GM23338 (cell line): Measurements from ENCODE around the gene CHAC1. TPM values are rescaled to one million over a fixed set of nuclear protein-coding genes. Genes with fewer than 3 reads are reported as not detected.
A peak's percentile ranks its signal among the peaks of the same experiment; 100 is the strongest.

Experiments used
- ATAC-seq: fragments of 200-7000 bp; cut with Tn5 transposase; 3 replicates; pipeline ENCODE4 v1.9.1; 2020
- DNase-seq: peaks from one replicate; pipeline ENCODE4 v3.0.0-alpha.2; 2015; ENCODE audit warnings: low spot score
- H2AFZ ChIP-seq: fragments of 200-600 bp; sonication (generic); 2 replicates; pipeline ENCODE4 v1.8.0; 2016; ENCODE audit warnings: antibody characterized with exemption, mild to moderate bottlenecking, moderate library complexity
- H3F3A ChIP-seq: fragments of 200-600 bp; sonication (generic); replicated peaks from 2 replicates; pipeline ENCODE4 v1.8.0; 2017; ENCODE audit warnings: antibody characterized with exemption, mixed run types, low read depth
- H3K27ac ChIP-seq: fragments of 200-600 bp; sonication (generic); 2 replicates; pipeline ENCODE4 v1.6.1; 2016; ENCODE audit warnings: low read depth
- H3K27me3 ChIP-seq: fragments of 200-600 bp; sonication (generic); 2 replicates; pipeline ENCODE4 v1.8.0; 2016; ENCODE audit warnings: mild to moderate bottlenecking, mixed run types, moderate library complexity; ENCODE audit not compliant: insufficient read depth
- H3K36me3 ChIP-seq: fragments of 200-600 bp; sonication (generic); 2 replicates; pipeline ENCODE4 v1.8.0; 2016; ENCODE audit warnings: mild to moderate bottlenecking; ENCODE audit not compliant: insufficient read depth
- H3K4me1 ChIP-seq: fragments of 200-600 bp; sonication (generic); 2 replicates; pipeline ENCODE4 v1.8.0; 2016; ENCODE audit warnings: mild to moderate bottlenecking, moderate library complexity; ENCODE audit not compliant: insufficient read depth
- H3K4me2 ChIP-seq: fragments of 200-600 bp; sonication (generic); 2 replicates; pipeline ENCODE4 v1.7.1; 2017; ENCODE audit warnings: mixed run types
- H3K4me3 ChIP-seq: fragments of 200-600 bp; sonication (generic); 2 replicates; pipeline ENCODE4 v1.6.1; 2016; ENCODE audit warnings: mixed run types
- H3K79me2 ChIP-seq: fragments of 200-600 bp; sonication (generic); replicated peaks from 2 replicates; pipeline ENCODE4 v1.8.0; 2017; ENCODE audit warnings: mild to moderate bottlenecking; ENCODE audit not compliant: insufficient read depth
- H3K9me2 ChIP-seq: fragments of 200-600 bp; sonication (generic); 2 replicates; pipeline ENCODE4 v1.8.0; 2017; ENCODE audit not compliant: insufficient read depth
- H4K20me1 ChIP-seq: fragments of 200-600 bp; sonication (generic); replicated peaks from 2 replicates; pipeline ENCODE4 v1.8.0; 2017; ENCODE audit warnings: mild to moderate bottlenecking; ENCODE audit not compliant: insufficient read depth
- H3K27ac Mint-ChIP-seq: 2 replicates; pipeline ENCODE4 v1.8.0; 2020; ENCODE audit warnings: inconsistent platforms, mild to moderate bottlenecking, moderate library complexity, mixed read lengths
- H3K27me3 Mint-ChIP-seq: 3 replicates; pipeline ENCODE4 v1.8.0; 2022; ENCODE audit warnings: low read depth, mild to moderate bottlenecking, moderate library complexity, mixed read lengths, inconsistent platforms; ENCODE audit not compliant: insufficient read depth, poor library complexity
- H3K36me3 Mint-ChIP-seq: 3 replicates; pipeline ENCODE4 v1.8.0; 2021; ENCODE audit warnings: low read depth, mild to moderate bottlenecking, inconsistent platforms, moderate library complexity, mixed read lengths
- H3K4me1 Mint-ChIP-seq: 3 replicates; pipeline ENCODE4 v1.8.0; 2020; ENCODE audit warnings: mild to moderate bottlenecking, inconsistent platforms, mixed read lengths
- H3K4me3 Mint-ChIP-seq: 3 replicates; pipeline ENCODE4 v1.8.0; 2021; ENCODE audit warnings: moderate library complexity, mild to moderate bottlenecking, inconsistent platforms, mixed read lengths
- H3K9me3 Mint-ChIP-seq: 3 replicates; pipeline ENCODE4 v1.8.0; 2020; ENCODE audit warnings: moderate library complexity, mild to moderate bottlenecking, inconsistent platforms, mixed read lengths
- CREB1 ChIP-seq: fragments of 250-450 bp; sonication (Bioruptor Pico); IDR thresholded peaks from 2 replicates; pipeline ENCODE4 v1.5.0; 2020; ENCODE audit warnings: low read depth, mild to moderate bottlenecking, moderate library complexity
- CTCF ChIP-seq, 2 experiments: fragments of 200-600 bp in 1 of 2; sonication (generic) in 1 of 2; conservative IDR thresholded peaks; 2 replicates each; pipeline versions ENCODE4 v1.5.1 to v1.6.1; 2016 to 2017; ENCODE audit warnings: antibody characterized with exemption in 2 of 2, low read depth in 2 of 2, mild to moderate bottlenecking in 2 of 2, moderate library complexity in 1 of 2
- EZH2 ChIP-seq: fragments of 200-600 bp; sonication (generic); IDR thresholded peaks from one replicate; pipeline ENCODE4 v1.8.0; 2017; ENCODE audit warnings: antibody characterized with exemption, mild to moderate bottlenecking, low read depth; ENCODE audit not compliant: unreplicated experiment
- EZH2phosphoT487 ChIP-seq: fragments of 200-600 bp; sonication (generic); IDR thresholded peaks from one replicate; pipeline ENCODE4 v1.8.1; 2018; ENCODE audit warnings: antibody characterized with exemption; ENCODE audit not compliant: unreplicated experiment
- JUNB ChIP-seq: IDR thresholded peaks from one replicate; pipeline ENCODE4 v1.6.1; 2016; ENCODE audit warnings: antibody characterized with exemption; ENCODE audit not compliant: unreplicated experiment
- NANOG ChIP-seq: IDR thresholded peaks from 2 replicates; pipeline ENCODE4 v1.6.1; 2016; ENCODE audit warnings: antibody characterized with exemption, borderline replicate concordance
- POLR2AphosphoS5 ChIP-seq: IDR thresholded peaks from 2 replicates; pipeline ENCODE4 v1.6.1; 2016; ENCODE audit warnings: antibody characterized with exemption, low read depth
- STAT1 ChIP-seq: IDR thresholded peaks from one replicate; pipeline ENCODE4 v1.6.1; 2016; ENCODE audit warnings: antibody characterized with exemption; ENCODE audit not compliant: unreplicated experiment
- ZNF114 ChIP-seq: fragments of 250-450 bp; sonication (Bioruptor Pico); IDR thresholded peaks from 2 replicates; pipeline ENCODE4 v1.5.0; 2020; ENCODE audit warnings: mild to moderate bottlenecking, moderate library complexity
- ZNF331 ChIP-seq: fragments of 250-450 bp; sonication (Bioruptor Pico); IDR thresholded peaks from 2 replicates; pipeline ENCODE4 v1.5.0; 2020; ENCODE audit warnings: low read depth, mild to moderate bottlenecking, moderate library complexity
- polyA plus RNA-seq: library from polyadenylated mRNA; unstranded; fragments of >200 nt; fragmentation: Nextera tagmentation; extraction: Ambion mirVana; gene quantifications from 2 replicates; pipeline ENCODE4 v1.2.1, GENCODE V29; 2016
- total RNA-seq: library from RNA; depleted of rRNA; stranded (reverse); fragments of >200 nt; shearing (Covaris generic); gene quantifications from 2 replicates; pipeline ENCODE4 v1.2.3, GENCODE V29; 2014
- TF ChIP-seq, protein P1 (sequence below): IDR thresholded peaks from 2 replicates; pipeline ENCODE4 v1.6.1; 2016; ENCODE audit warnings: antibody characterized with exemption
- TF ChIP-seq, protein P2 (sequence below): fragments of 250-450 bp; sonication (Bioruptor Pico); IDR thresholded peaks from 2 replicates; pipeline ENCODE4 v1.5.0; 2020; ENCODE audit warnings: mild to moderate bottlenecking, moderate library complexity

CHAC1 gene
- total and polyA plus RNA-seq, 2 experiments from 2014 or later = 73.0 to 124 TPM

GRCh38 chr15:40925863-40926658, 27.2 kb upstream of the CHAC1 start:
- Histone ChIP-seq H2AFZ (peak overlapping the region; percentile 93), H3K9me2 (no peaks in the 10 kb centered on the region), H3K27ac (no peak overlapping the region), H3K4me3 (peak overlapping the region; percentile 88), H4K20me1 (peaks cover 7% of the 10 kb centered on the region; the same call in 1 of the 2 replicates), H3K27me3 (peaks cover 100% of the 10 kb centered on the region), H3K4me2 (peak overlapping the region; percentile 99), H3K36me3 (no peaks in the 10 kb centered on the region), H3K79me2 (no peaks in the 10 kb centered on the region), H3K4me1 (peaks cover 22% of the 10 kb centered on the region), H3F3A (peaks cover 14% of the 10 kb centered on the region)
- peaks cover 28% of the 10 kb centered on the region for H3K4me1 Mint-ChIP-seq
- TF ChIP-seq EZH2phosphoT487 (peak; percentile 43), ZNF114 (CRISPR knock-in tag) (no peak), STAT1 (no peak), JUNB (no peak), CTCF (conservative IDR thresholded peaks at IDR 0.05; ENCODE audit: low read depth in 2 of 2) (0 out of 4 replicates have a peak, but pooled peaks of 1 of the 2 experiments have one; percentile 0), POLR2AphosphoS5 (no peak), ZNF331 (CRISPR knock-in tag) (no peak), EZH2 (peak; percentile 89), CREB1 (no peak), NANOG (no peak)
- TF ChIP-seq, protein P1, sequence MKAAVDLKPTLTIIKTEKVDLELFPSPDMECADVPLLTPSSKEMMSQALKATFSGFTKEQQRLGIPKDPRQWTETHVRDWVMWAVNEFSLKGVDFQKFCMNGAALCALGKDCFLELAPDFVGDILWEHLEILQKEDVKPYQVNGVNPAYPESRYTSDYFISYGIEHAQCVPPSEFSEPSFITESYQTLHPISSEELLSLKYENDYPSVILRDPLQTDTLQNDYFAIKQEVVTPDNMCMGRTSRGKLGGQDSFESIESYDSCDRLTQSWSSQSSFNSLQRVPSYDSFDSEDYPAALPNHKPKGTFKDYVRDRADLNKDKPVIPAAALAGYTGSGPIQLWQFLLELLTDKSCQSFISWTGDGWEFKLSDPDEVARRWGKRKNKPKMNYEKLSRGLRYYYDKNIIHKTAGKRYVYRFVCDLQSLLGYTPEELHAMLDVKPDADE = no peak
- TF ChIP-seq, protein P2, sequence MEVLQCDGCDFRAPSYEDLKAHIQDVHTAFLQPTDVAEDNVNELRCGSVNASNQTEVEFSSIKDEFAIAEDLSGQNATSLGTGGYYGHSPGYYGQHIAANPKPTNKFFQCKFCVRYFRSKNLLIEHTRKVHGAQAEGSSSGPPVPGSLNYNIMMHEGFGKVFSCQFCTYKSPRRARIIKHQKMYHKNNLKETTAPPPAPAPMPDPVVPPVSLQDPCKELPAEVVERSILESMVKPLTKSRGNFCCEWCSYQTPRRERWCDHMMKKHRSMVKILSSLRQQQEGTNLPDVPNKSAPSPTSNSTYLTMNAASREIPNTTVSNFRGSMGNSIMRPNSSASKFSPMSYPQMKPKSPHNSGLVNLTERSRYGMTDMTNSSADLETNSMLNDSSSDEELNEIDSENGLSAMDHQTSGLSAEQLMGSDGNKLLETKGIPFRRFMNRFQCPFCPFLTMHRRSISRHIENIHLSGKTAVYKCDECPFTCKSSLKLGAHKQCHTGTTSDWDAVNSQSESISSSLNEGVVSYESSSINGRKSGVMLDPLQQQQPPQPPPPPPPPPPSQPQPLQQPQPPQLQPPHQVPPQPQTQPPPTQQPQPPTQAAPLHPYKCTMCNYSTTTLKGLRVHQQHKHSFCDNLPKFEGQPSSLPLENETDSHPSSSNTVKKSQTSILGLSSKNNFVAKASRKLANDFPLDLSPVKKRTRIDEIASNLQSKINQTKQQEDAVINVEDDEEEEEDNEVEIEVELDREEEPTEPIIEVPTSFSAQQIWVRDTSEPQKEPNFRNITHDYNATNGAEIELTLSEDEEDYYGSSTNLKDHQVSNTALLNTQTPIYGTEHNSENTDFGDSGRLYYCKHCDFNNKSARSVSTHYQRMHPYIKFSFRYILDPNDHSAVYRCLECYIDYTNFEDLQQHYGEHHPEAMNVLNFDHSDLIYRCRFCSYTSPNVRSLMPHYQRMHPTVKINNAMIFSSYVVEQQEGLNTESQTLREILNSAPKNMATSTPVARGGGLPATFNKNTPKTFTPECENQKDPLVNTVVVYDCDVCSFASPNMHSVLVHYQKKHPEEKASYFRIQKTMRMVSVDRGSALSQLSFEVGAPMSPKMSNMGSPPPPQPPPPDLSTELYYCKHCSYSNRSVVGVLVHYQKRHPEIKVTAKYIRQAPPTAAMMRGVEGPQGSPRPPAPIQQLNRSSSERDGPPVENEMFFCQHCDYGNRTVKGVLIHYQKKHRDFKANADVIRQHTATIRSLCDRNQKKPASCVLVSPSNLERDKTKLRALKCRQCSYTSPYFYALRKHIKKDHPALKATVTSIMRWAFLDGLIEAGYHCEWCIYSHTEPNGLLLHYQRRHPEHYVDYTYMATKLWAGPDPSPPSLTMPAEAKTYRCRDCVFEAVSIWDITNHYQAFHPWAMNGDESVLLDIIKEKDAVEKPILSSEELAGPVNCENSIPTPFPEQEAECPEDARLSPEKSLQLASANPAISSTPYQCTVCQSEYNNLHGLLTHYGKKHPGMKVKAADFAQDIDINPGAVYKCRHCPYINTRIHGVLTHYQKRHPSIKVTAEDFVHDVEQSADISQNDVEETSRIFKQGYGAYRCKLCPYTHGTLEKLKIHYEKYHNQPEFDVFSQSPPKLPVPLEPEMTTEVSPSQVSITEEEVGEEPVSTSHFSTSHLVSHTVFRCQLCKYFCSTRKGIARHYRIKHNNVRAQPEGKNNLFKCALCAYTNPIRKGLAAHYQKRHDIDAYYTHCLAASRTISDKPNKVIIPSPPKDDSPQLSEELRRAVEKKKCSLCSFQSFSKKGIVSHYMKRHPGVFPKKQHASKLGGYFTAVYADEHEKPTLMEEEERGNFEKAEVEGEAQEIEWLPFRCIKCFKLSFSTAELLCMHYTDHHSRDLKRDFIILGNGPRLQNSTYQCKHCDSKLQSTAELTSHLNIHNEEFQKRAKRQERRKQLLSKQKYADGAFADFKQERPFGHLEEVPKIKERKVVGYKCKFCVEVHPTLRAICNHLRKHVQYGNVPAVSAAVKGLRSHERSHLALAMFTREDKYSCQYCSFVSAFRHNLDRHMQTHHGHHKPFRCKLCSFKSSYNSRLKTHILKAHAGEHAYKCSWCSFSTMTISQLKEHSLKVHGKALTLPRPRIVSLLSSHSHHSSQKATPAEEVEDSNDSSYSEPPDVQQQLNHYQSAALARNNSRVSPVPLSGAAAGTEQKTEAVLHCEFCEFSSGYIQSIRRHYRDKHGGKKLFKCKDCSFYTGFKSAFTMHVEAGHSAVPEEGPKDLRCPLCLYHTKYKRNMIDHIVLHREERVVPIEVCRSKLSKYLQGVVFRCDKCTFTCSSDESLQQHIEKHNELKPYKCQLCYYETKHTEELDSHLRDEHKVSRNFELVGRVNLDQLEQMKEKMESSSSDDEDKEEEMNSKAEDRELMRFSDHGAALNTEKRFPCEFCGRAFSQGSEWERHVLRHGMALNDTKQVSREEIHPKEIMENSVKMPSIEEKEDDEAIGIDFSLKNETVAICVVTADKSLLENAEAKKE (CRISPR knock-in tag) = no peak
- peak overlapping the region; percentile 67 for H3K4me3 Mint-ChIP-seq
- no peak overlapping the region for H3K27ac Mint-ChIP-seq
- no peaks in the 10 kb centered on the region; the same call in 2 of the 3 replicates for H3K9me3 Mint-ChIP-seq
- no peaks in the 10 kb centered on the region; the same call in 2 of the 3 replicates for H3K36me3 Mint-ChIP-seq
- DNase-seq (peak; percentile 78), ATAC-seq (peak; percentile 13)
- peaks cover 94% of the 10 kb centered on the region for H3K27me3 Mint-ChIP-seq
